Activated naive CD4-positive, alpha-beta T cell treated with anti-CD3 and anti-CD28 coated beads, Interleukin-2, amount 50 U/mL, for 24 hours (primary cell): ENCODE data around the gene PTPN3.
"Not testable (repeated sequence)": the region's sequence is repeated elsewhere in the genome, so short reads cannot be mapped to it uniquely, and the experiment has no call there.

Source experiments
- H3K27ac Mint-ChIP-seq: one replicate; pipeline ENCODE4 v1.8.0; 2021; ENCODE audit warnings: mild to moderate bottlenecking, mixed read lengths
- H3K27me3 Mint-ChIP-seq: one replicate; pipeline ENCODE4 v1.8.0; 2021; ENCODE audit warnings: mixed read lengths
- H3K36me3 Mint-ChIP-seq: one replicate; pipeline ENCODE4 v1.8.0; 2021; ENCODE audit warnings: mixed read lengths
- H3K4me1 Mint-ChIP-seq: one replicate; pipeline ENCODE4 v1.8.0; 2021; ENCODE audit warnings: mixed read lengths
- H3K4me3 Mint-ChIP-seq: one replicate; pipeline ENCODE4 v1.8.0; 2021; ENCODE audit warnings: mild to moderate bottlenecking, mixed read lengths
- H3K9me3 Mint-ChIP-seq: one replicate; pipeline ENCODE4 v1.8.0; 2021; ENCODE audit warnings: mixed read lengths

Gene PTPN3

GRCh38 chr9:109344866-109345265 is 153.2 kb downstream of the PTPN3 start:
- Mint-ChIP-seq H3K4me1 (no peaks in the 10 kb centered on the region), H3K9me3 (no peaks in the 10 kb centered on the region), H3K27me3 (no peaks in the 10 kb centered on the region)

GRCh38 chr9:109342878-109343277 is 155.2 kb downstream of the PTPN3 start:
- Mint-ChIP-seq H3K27me3 (no peaks in the 10 kb centered on the region), H3K9me3 (no peaks in the 10 kb centered on the region), H3K27ac (no peak overlapping the region), H3K4me3 (no peak overlapping the region), H3K4me1 (no peaks in the 10 kb centered on the region), H3K36me3 (no peaks in the 10 kb centered on the region)

More at GRCh38 chr9:109344866-109345265, 153.2 kb downstream of the PTPN3 start:
- Mint-ChIP-seq H3K27ac (no peak overlapping the region), H3K4me3 (no peak overlapping the region), H3K36me3 (no peaks in the 10 kb centered on the region)

DNA sequence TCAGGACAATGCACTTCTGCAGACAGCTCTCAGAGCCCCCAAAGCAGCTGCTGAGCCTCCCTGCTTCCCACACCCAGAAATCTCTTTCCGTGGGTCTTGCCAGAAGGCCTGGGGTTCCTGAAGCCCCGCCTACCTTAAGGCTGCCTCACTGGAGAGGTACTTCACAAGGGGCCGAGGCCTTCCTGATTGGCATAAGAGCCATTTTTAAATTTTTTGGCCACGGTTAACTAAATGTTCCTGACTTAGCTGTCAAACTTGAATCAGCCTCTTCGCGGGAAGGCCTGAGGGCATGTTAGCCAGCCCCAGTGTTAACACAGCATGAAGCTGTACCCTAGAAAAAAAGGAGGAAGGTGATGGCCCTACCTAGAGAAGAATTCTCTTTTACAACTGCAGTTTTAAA is 156.5 kb downstream of the PTPN3 start:
- Mint-ChIP-seq H3K27ac (no peak overlapping the region), H3K36me3 (no peaks in the 10 kb centered on the region), H3K27me3 (no peaks in the 10 kb centered on the region), H3K4me3 (no peak overlapping the region), H3K4me1 (no peaks in the 10 kb centered on the region), H3K9me3 (no peaks in the 10 kb centered on the region)

DNA sequence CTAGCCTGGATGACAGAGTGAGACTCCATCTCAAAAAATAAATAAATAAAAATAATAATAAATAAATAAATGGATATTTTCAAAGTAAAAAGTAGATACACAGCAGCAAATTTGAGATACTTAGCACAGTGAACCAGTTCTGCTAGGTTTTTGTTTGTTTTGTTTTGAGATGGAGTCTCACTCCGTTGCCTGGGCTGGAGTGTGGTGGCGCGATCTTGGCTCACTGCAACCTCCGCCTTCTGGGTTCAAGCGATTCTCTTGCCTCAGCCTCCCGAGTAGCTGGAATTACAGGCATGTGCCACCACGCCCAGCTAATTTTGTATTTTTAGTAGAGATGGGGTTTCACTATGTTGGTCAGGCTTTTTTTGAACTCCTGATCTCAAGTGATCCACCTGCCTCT is 157.1 kb downstream of the PTPN3 start:
- not testable (repeated sequence) for H3K9me3 Mint-ChIP-seq, H3K27ac Mint-ChIP-seq, H3K4me3 Mint-ChIP-seq, H3K27me3 Mint-ChIP-seq, H3K36me3 Mint-ChIP-seq, H3K4me1 Mint-ChIP-seq

- no peaks in the 10 kb centered on the region for H3K9me3 Mint-ChIP-seq
- peaks cover 2% of the 10 kb centered on the region for H3K27me3 Mint-ChIP-seq
- H3K4me1 Mint-ChIP-seq, result no peaks in the 10 kb centered on the region
- no peak overlapping the region for H3K27ac Mint-ChIP-seq
- no peak overlapping the region for H3K4me3 Mint-ChIP-seq
- H3K36me3 Mint-ChIP-seq, result no peaks in the 10 kb centered on the region
Measured at GRCh38 chr9:109336409-109336808, 161.7 kb downstream of the PTPN3 start.

DNA sequence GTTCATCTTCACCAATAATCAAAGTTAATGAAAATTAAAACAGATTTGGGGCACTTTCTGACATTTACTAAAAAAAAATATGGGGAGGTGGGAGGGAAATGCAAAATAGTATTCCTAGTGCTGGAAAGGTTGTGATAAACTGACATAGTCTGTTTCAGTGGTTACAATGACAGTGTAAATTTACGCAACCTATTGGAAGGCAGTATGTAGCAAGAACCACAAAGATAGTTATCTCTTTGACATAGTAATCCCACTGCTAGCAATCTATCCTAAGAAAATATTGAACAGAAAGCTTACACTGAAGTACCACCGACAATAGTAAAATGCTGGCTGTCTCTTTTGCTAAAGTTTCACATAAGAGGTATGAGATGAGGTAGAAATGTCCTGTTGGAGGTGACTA is 162.2 kb downstream of the PTPN3 start:
- Mint-ChIP-seq H3K27ac (no peak overlapping the region), H3K4me3 (no peak overlapping the region), H3K9me3 (no peaks in the 10 kb centered on the region), H3K36me3 (no peaks in the 10 kb centered on the region), H3K4me1 (no peaks in the 10 kb centered on the region), H3K27me3 (peaks cover 2% of the 10 kb centered on the region)

- H3K9me3 Mint-ChIP-seq, result no peaks in the 10 kb centered on the region
- H3K36me3 Mint-ChIP-seq, result no peaks in the 10 kb centered on the region
- no peak overlapping the region for H3K27ac Mint-ChIP-seq
- H3K4me3 Mint-ChIP-seq, result no peak overlapping the region
- H3K4me1 Mint-ChIP-seq, result no peaks in the 10 kb centered on the region
- H3K27me3 Mint-ChIP-seq, result peaks cover 2% of the 10 kb centered on the region
Measured at GRCh38 chr9:109335121-109335520, 163.0 kb downstream of the PTPN3 start.

DNA sequence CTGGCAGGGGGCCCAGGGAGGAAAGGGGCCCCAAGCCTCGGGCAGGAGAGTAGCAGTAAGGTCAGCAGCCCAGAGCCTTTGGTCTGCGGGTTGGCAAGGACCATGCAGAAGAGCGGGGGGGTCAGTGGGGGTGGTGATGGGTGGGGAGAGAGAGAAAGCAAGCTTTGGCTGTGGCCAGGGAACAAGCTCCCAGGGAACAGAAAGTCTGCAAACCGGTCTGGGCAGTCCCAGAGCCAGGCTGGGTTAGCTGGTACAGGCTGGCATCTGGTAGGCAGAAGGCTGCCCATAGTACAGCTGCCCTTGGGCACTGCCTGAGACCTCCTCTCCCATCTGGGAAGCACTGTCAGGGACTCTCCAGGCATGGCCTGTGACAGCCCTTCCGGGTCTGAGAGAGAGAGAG is 166.8 kb downstream of the PTPN3 start:
- H3K27ac Mint-ChIP-seq, result no peak overlapping the region
- no peaks in the 10 kb centered on the region for H3K36me3 Mint-ChIP-seq
- no peaks in the 10 kb centered on the region for H3K4me1 Mint-ChIP-seq
- H3K9me3 Mint-ChIP-seq, result no peaks in the 10 kb centered on the region
- H3K27me3 Mint-ChIP-seq, result peaks cover 13% of the 10 kb centered on the region
- H3K4me3 Mint-ChIP-seq, result no peak overlapping the region

DNA sequence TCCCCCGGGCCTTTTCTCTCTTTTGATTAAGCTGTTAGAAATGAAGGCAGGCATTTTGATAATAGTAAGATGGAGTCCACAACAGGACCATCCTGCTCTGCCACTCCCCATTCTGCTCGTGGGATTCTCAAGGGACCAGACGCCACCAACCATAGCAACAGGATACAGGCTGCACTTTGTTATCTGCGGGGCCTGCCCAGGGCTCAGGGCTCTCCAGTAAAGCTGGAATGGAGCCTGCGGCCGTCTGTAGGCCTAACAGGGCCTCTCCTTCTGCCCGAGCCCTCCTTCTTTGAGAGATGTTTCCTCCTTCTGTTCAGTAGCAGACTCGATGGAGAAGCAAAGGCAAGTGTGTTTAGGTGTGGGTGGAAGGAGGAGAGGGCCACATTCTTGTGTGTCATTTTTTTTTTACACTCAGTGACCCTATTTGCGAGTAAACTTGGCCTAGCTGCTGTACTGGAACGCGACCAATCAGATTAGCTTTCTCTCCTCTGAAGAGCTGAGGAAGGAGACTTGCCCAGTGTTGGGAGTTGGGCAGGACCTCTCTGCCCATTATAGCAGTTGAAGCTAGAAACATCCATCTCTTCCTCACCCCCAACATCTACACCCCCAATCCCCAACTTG is 168.4 kb downstream of the PTPN3 start:
- H3K4me3 Mint-ChIP-seq, result no peak overlapping the region
- peaks cover 16% of the 10 kb centered on the region for H3K27me3 Mint-ChIP-seq

GRCh38 chr9:109328978-109329637 is 169.0 kb downstream of the PTPN3 start:
- H3K9me3 Mint-ChIP-seq, result no peaks in the 10 kb centered on the region
- no peak overlapping the region for H3K4me3 Mint-ChIP-seq
- no peak overlapping the region for H3K27ac Mint-ChIP-seq
- no peaks in the 10 kb centered on the region for H3K36me3 Mint-ChIP-seq
- peaks cover 19% of the 10 kb centered on the region for H3K27me3 Mint-ChIP-seq
- H3K4me1 Mint-ChIP-seq, result no peaks in the 10 kb centered on the region

More for the DNA sequence above, 168.4 kb downstream of the PTPN3 start:
- H3K36me3 Mint-ChIP-seq, result no peaks in the 10 kb centered on the region
- H3K4me1 Mint-ChIP-seq, result no peaks in the 10 kb centered on the region
- H3K9me3 Mint-ChIP-seq, result no peaks in the 10 kb centered on the region
- H3K27ac Mint-ChIP-seq, result no peak overlapping the region
